HG02852 (cell line): ENCODE results near the gene AIFM3.

Experiments
- ATAC-seq: cut with Tn5 transposase; IDR thresholded peaks from one replicate; pipeline ENCODE4 v1.9.1; 2021; ENCODE audit warnings: mild to moderate bottlenecking, moderate library complexity; ENCODE audit not compliant: unreplicated experiment

Gene AIFM3

GRCh38 chr22:20989323-20990138, 22.5 kb downstream of the AIFM3 start:
- ATAC-seq = no peak

DNA sequence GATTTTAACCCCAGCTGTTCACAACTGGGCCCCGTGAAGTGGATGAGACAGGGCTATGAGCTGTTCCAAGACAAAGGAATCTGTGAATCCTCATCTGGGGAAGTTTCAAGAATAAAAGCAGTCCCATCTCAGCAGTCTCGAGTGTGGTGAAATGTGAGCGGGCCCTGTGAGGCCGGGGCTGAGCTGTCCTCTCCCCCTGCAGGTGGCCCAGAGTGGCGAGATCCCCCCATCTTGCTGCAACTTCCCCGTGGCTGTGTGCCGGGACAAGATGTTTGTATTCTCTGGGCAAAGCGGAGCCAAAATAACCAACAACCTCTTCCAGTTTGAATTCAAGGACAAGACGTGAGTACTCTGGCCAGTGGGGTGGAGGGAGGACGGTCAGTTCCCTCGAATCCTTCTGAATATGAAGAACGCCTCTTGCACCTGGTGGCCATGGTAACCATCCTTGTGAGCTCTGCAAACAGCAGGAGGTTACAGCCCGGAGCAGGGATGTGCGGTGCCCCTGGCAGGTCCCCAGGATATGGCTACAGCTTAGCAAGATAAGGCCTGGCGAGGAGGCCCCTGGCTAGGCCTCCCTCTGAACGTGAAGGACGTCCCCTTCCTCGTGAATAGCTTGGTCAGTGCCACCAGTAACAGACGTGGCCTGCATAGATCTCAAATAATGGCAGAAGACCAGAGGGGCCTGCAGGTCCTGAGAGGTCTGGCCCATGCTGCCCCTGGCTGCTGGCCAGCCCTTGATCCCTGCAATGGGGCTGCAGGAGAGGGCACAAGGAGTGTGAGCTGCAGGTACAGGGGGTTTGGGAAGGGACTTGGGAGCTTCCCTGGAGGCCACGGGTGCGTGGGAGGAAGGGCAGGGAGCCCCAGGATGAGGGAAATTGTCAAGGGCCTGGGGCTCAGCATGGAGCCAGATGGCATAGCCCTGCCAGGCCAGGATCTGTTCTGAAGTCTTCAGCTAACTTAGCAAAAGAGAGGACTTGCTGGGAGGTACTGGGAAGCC, 23.4 kb downstream of the AIFM3 start:
- no peak for ATAC-seq

DNA sequence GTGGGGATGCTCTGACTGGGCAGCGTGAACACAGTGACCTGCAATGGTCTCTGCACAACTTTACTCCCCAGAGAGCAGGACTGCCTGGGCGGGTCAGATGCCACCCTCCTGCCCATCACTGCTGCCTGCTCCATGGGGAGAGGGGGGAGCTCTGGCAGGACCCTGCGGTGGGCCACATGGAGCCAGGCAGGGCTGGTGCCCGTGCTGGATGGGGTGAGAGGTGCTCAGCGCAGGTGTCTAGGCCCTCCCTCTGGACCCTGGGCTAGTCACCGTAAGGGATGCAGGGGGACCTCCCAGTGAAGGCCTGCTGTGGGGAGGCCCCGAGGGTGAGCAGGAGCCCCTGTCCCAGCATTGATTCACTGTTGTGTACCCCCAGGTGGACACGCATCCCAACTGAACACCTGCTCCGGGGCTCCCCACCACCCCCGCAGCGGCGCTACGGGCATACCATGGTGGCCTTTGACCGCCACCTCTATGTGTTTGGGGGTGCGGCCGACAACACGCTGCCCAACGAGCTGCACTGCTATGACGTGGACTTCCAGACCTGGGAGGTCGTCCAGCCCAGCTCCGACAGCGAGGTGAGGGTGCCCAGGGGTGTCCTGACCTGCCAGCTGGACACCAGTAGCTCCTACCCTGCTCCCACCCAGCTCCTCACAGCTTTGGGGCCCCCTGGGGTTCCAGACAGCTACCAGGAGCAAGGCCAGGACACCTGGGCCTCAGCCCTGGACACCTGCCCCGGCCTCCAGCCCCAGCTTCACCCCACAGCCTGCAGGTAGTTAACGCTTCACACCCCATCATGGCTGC, 24.4 kb downstream of the AIFM3 start:
- no peak for ATAC-seq

- no peak for ATAC-seq
Observed at GRCh38 chr22:20992056-20992442, 25.0 kb downstream of the AIFM3 start.

- no peak for ATAC-seq
Observed at GRCh38 chr22:20992456-20993303, 25.6 kb downstream of the AIFM3 start.

DNA sequence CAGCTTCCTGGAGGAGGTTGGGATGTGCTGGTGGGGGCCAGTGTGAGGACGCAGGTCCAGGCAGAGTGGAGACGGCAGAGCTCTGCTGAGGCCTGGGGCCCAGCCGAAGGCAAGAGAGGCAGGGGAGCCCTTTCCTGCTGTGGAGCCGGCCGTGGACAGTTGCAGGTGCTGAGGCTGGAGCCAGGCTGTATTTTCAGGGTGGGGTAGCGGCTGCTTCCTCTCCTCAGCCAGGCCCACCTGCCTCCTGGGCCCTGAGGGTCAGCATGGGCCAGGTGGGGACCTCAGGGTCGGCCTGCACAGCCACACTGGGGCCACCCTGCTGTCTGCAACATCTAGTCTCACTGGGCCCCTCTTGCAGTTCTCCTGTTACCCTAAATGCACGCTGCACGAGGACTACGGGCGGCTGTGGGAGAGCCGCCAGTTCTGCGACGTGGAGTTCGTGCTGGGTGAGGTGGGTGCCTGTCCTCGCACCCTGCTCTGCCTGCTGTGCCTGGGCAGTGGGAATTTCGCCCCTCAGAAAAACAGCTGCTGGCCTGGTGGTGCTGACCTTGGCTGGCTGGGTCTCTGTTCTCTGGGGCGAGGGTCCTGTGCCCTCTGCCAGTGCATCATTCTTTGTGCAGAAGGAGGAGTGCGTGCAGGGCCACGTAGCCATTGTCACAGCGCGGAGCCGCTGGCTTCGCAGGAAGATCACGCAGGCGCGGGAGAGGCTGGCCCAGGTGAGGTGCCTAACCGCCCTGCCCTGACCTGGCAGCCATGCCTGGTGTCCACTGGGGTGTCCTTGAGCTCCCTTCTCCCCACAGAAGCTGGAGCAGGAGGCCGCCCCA, 26.5 kb downstream of the AIFM3 start:
- ATAC-seq = no peak

- no peak for ATAC-seq
Observed at GRCh38 chr22:20994128-20994901, 27.3 kb downstream of the AIFM3 start.

- no peak for ATAC-seq
Observed at GRCh38 chr22:20994902-20995241, 27.8 kb downstream of the AIFM3 start.

DNA sequence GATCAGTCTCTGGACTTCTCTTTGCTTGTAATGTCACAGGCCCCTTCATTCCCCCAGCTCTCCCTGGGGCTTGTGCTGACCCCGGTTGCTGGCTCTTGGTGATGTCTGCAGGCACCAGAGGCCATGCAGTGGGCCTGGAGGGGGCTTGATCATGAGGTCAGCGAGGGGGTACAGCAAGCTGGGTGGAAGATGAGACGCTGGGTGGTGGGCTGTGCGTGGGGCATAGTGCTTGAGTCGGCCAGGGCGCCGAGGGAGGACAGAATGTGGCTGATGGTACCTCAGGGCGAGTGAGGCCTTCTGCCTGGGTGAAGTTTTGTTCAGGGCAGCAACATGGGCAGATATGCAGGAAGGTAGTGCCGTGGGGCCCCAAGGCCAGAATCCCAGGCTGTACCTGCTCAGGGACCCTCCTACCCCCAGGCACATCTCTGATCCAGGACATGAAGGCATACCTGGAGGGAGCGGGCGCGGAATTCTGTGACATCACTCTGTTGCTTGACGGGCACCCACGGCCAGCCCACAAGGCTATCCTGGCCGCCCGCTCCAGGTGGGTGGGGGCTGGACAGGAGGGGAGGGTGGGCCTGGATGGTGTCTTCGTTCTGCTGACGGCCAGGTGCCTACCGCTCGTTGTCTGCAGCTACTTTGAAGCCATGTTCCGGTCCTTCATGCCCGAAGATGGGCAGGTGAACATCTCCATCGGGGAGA, 28.4 kb downstream of the AIFM3 start:
- no peak for ATAC-seq

GRCh38 chr22:20996031-20996410, 29.0 kb downstream of the AIFM3 start:
- ATAC-seq = no peak

- ATAC-seq = no peak
Observed at GRCh38 chr22:20996598-20997535, 29.8 kb downstream of the AIFM3 start.

DNA sequence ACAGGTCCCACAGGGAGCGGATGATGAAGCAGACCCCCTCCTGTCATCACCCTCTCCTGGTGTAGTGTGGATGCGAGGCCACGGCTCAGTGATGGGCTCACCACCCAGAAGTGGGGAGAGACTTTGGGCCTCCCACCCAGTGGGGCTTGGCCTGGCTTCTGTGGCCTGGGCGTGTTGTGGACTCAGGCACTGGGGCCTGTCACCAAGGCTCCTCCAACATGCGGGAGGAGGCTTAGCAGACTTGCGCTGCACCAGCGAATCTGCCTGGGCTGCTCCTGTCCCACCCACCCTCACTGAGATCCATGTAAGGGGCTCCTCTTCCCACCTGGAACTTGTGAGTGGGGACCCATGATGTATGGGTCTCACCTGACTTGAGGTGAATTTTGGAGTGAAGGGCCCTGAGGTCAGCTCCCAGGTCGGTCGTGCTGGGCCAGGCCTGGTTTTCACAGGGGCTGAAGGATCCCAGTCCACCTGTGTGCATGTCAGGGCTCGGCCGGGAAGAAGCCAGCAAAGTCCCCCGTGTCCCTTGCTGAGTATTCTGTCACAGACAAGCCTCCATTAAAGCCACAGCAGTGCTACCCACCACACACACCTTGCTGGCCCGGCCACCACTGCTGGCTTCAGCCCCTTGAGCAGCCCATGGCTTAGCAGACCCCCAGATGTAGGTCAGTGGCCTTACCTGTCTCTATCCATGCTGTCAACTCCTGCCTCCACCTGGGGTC, 30.6 kb downstream of the AIFM3 start:
- ATAC-seq = no peak

DNA sequence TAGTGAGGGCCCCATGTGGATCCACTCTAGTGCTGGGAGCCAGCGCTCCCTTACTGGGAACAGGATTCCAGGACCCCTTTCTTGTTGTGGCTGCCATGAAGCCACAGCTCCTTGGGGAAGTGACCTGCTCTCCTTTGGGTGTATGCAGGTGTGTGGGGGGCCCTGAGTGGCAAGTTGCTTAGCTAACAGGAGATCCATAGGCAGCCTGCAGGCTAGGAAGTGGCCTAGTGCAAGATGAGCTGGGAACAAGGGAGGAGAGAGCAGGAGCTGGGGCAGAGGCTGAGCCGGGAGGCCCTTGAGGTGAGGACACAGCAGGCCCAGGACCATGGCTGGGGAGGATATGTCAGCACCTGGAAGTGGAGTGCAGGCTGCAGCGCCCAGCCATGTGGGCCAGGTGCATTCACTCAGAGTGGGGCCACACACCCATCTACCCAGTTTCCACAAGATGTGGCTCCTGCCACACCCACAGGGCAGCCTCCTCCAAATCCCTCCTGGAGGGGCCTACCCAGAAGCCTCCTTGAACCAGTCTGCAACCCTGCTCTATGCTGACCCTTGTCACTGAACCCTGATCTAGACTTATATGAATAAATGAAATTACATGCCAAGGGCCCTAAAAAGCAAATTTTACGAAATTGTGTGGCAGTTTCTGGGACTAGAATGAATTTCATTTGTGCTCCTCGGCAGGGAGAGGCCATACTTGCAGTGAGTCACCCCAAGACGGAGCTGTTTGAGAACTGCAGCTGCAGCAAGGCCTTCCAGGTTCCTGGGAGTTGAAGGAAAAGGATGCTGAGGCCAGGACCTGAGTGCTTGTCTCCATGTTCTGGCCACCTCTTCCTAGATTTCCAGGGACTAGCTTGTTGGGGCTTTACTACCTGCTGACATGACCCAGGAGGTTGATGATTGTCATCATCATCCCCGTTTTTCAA, 31.6 kb downstream of the AIFM3 start:
- no peak for ATAC-seq

DNA sequence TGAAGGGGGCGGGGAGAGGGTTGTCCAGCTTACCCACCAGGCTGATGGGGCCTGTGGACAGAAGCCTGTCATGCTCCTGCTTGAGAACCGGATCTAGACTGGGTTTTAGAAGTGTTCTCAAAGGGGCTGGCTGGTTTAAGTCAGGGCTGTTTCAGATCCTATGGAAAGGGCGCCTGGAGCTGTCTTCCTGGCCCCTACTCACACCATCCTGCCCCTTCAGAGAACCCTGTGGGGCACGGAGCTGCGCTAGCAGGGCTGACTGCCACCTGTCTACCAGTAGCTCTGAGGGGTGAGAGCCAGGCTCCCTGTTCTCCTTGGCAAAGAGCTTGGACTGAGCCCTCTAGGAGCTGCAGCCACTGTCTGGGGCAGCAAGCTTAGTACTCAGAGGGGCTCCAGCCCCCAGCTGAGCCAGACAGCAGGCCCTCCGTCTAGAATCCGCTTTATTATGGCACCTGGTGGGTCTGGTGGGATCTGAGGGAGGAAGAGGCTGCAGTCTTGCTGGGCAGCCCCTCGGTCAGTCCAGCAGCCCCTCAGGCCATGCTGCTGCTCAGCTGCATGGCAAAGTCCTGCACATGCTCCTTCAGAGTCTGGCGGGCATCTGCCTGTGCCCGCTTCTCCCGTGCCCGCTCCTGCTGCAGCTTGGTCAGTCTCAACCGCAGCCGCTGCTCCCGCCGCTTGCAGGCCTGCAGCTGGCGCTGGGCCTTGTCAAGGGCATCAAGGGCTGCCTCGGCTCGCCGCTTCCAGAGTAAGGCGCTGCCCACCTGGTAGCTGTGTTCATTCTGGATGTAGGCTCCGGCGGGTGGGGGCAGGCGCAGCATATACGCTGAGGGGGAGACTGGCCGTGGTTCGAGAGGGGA, 32.5 kb downstream of the AIFM3 start:
- ATAC-seq = no peak
